ENCODE data around the gene CELA3B.
"Not testable (repeated sequence)": the region's sequence is repeated elsewhere in the genome, so short reads cannot be mapped to it uniquely, and the experiment has no call there.

The CELA3B gene

GRCh38 chr1:22014575-22015206, 37.9 kb downstream of the CELA3B start:
- CTCF ChIA-PET; POLR2A ChIA-PET (ENCODE audit: low non-redundant PET); DNase-seq (ENCODE audit: low spot score); H3K27ac ChIP-seq: not testable (repeated sequence)

DNA sequence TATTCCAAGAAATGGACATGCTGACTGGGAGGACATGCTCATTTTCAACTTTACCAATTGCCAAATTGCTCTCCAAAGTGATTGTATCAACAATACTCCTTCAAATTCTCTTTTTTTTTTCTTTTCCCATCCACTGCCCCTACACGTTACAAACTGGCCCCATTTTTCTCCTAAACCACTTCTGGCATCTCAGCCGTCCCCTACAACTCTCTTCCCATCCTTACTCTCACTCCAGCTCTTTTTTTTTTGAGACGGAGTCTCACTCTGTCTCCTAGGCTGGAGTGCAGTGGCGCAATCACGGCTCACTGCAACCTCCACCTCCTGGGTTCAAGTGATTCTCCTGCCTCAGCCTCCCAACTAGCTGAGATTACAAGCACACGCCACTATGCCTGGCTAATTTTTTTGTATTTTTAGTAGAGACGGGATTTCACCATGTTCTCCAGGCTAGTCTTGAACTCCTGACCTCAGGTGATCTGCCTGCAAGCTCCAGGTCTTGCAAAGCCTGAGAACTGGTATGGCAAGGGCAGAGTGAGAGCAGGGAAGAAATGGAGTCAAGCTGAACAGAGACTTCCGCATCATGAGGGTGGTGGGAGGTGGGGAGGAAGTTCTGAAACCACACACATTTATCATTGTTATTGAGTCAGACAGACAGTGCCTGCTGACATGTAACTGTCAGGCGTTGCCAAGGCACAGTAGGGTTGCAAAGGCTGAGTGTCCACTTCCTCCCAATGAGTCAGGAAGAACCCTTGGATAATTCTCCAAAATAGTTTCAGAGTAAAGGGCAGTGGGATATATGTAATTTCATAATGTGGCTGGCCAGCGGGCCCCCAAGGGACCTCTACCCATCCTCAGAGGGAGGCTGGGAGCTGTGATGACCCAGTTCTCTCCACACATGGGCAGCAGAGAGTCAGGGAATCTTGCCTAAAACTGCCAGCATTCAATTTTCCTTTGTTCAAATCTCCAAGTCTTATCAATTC, 42.0 kb downstream of the CELA3B start:
- peak; percentile 89 for DNase-seq (ENCODE audit: low spot score)
- ChIA-PET CTCF (interaction anchor here (0.6 kb wide), 2 partner anchors 91 to 454 kb away, joined by 3 read pairs; no protein-coding TSS in a partner anchor), POLR2A (ENCODE audit: low non-redundant PET) (interaction anchor here (0.6 kb wide), 1 partner anchor 33 kb away, joined by 3 read pairs; the partner anchor contains the start of gene CDC42)
- TF ChIP-seq, protein P1, sequence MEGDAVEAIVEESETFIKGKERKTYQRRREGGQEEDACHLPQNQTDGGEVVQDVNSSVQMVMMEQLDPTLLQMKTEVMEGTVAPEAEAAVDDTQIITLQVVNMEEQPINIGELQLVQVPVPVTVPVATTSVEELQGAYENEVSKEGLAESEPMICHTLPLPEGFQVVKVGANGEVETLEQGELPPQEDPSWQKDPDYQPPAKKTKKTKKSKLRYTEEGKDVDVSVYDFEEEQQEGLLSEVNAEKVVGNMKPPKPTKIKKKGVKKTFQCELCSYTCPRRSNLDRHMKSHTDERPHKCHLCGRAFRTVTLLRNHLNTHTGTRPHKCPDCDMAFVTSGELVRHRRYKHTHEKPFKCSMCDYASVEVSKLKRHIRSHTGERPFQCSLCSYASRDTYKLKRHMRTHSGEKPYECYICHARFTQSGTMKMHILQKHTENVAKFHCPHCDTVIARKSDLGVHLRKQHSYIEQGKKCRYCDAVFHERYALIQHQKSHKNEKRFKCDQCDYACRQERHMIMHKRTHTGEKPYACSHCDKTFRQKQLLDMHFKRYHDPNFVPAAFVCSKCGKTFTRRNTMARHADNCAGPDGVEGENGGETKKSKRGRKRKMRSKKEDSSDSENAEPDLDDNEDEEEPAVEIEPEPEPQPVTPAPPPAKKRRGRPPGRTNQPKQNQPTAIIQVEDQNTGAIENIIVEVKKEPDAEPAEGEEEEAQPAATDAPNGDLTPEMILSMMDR (conservative IDR thresholded peaks at IDR 0.05; ENCODE audit: low read depth) = peak; percentile 25; the same call in 1 of the 2 replicates
- peak overlapping the region; percentile 76 for H3K27ac ChIP-seq

GRCh38 chr1:22021061-22021460, 44.2 kb downstream of the CELA3B start:
- CTCF ChIA-PET = no interaction called here
- TF ChIP-seq, protein P1 (conservative IDR thresholded peaks at IDR 0.05; ENCODE audit: low read depth) = no peak
- no peak overlapping the region for H3K27ac ChIP-seq
- no peak for DNase-seq (ENCODE audit: low spot score)
- POLR2A ChIA-PET (ENCODE audit: low non-redundant PET) = interaction anchor here (0.7 kb wide), 1 partner anchor 91 kb away, joined by 6 read pairs; no protein-coding TSS in a partner anchor

DNA sequence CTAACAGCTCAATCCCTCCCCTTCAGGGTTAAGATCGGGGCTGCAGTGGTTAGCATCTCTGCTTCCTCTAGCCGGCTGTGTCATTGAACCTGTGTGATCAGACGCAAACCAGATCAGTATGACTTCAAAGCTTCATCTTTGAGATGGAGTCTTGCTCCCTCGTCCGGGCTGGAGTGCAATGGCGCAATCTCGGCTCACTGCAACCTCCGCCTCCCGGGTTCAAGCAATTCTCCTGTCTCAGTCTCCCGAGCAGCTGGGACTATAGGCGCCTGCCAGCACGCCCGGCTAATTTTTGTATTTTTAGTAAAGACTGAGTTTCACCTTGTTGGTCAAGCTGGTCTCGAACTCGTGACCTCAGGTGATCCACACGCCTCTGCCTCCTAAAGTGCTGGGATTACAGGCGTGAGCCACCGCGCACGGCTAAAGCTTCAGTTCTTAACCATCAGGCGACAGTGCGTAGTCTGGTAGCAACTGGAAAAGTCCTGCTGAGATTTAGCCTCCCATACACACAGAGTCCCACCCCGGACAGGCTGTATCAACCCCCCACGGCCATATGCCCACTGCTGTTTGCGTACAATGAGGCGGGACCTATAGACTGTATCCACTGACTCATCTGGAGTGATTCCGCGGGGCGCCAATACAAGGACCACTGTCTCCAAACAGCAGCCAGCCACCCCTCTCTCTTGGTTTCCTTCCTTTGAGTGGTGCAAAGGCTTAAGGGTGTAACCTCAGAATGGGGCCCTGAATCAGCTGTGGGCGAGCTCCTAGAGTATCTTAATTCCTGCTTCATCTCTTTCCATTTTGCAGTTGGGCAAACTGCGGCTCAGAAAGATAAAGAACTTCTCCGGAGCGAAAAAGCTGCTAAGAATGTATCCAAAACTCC, 47.9 kb downstream of the CELA3B start:
- TF ChIP-seq, protein P1 (conservative IDR thresholded peaks at IDR 0.05; ENCODE audit: low read depth) = no peak
- ChIA-PET CTCF (interaction anchor here (0.5 to 0.6 kb wide), 3 partner anchors 15 to 1960 kb away, joined by 3 to 6 read pairs (median 3); no protein-coding TSS in a partner anchor), POLR2A (ENCODE audit: low non-redundant PET) (interaction anchor here (1.4 to 1.5 kb wide), 3 partner anchors 20 to 29 kb away, joined by 6 to 8 read pairs (median 7); partner anchors contain the start of gene CDC42)
- H3K27ac ChIP-seq = peak overlapping the region; percentile 96
- peak; percentile 52 for DNase-seq (ENCODE audit: low spot score)

GRCh38 chr1:22025368-22026155, 48.7 kb downstream of the CELA3B start:
- ChIA-PET POLR2A (ENCODE audit: low non-redundant PET) (interaction anchor here (0.6 to 1.5 kb wide), 4 partner anchors 19 to 54 kb away, joined by 3 to 8 read pairs (median 6); partner anchors contain the start of gene CDC42), CTCF (interaction anchor here (0.6 kb wide), 2 partner anchors 14 to 35 kb away, joined by 3 to 6 read pairs; no protein-coding TSS in a partner anchor)
- peak; percentile 95 for DNase-seq (ENCODE audit: low spot score)
- H3K27ac ChIP-seq = peak overlapping the region; percentile 96
- TF ChIP-seq, protein P1 (conservative IDR thresholded peaks at IDR 0.05; ENCODE audit: low read depth) = no peak

DNA sequence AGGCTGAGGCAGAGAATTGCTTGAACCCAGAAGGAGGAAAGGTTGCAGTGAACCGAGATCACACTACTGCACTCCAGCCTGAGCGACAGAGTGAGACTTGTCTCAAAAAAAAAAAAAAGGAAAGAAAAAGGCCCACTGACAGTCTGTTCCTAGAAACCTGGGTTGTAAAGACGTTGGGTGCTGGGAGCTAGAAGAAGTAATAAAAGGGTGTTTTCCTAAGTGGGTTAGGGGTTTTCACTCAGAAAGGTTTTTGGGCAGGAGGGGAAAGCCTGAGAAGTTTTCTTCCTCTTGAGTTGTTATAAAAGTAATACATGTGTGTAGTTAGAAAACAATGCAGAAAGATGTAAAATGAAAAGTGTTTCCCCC, 50.1 kb downstream of the CELA3B start:
- H3K27ac ChIP-seq = no peak overlapping the region
- DNase-seq (ENCODE audit: low spot score) = no peak
- ChIA-PET CTCF (no interaction called here), POLR2A (ENCODE audit: low non-redundant PET) (no interaction called here)
- TF ChIP-seq, protein P1 (conservative IDR thresholded peaks at IDR 0.05; ENCODE audit: low read depth) = no peak

Measured in RWPE1 (cell line).